Measurements from ENCODE around the gene ZNF580.

DNA sequence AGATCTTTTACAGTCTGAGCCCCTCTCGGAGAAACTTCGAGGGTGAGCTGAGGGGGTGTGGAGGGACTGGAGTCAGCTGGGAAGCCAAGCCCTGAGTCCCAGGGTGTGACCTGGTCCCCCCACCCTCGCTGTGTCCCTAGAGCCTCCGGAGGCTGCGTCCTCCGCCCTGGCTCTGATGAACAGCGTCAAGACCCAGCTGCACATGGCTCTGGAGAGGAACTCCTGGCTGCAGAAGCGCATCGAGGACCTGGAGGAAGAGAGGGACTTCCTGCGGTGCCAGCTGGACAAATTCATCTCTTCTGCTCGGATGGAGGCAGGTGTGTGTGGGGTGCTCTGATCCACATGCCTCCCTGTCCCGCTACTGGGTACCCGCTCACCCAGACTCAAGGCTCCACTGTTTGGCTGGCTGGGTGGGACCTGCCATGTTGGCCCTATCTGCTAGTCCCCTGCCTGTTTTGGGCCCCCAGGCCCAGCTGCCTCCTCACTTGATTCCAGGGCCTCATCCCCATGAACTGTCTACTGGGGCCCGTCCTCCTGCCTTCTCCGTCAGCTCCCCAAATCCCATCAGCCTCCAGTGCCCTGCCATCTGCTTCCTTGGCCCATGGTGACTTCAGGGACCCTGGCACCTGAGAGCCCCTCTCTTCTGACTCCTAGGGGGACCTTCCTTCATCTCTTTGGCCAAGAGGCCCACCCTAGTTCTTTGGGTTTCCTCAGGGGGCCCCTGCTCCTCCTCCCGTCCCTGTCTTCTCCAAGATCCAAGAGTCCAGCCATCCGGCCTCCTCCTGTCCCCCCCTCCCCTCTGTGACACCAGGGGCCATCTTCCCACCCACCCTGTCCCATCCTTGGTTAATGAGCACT is 8.7 kb downstream of the ZNF580 start:
- no peak for TF ChIP-seq JUND (IDR thresholded peaks at IDR 0.05; ENCODE audit: low read depth, low read length)
- TF ChIP-seq, protein P1, sequence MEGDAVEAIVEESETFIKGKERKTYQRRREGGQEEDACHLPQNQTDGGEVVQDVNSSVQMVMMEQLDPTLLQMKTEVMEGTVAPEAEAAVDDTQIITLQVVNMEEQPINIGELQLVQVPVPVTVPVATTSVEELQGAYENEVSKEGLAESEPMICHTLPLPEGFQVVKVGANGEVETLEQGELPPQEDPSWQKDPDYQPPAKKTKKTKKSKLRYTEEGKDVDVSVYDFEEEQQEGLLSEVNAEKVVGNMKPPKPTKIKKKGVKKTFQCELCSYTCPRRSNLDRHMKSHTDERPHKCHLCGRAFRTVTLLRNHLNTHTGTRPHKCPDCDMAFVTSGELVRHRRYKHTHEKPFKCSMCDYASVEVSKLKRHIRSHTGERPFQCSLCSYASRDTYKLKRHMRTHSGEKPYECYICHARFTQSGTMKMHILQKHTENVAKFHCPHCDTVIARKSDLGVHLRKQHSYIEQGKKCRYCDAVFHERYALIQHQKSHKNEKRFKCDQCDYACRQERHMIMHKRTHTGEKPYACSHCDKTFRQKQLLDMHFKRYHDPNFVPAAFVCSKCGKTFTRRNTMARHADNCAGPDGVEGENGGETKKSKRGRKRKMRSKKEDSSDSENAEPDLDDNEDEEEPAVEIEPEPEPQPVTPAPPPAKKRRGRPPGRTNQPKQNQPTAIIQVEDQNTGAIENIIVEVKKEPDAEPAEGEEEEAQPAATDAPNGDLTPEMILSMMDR (IDR thresholded peaks at IDR 0.05 in 2 of 3, conservative IDR thresholded peaks at IDR 0.05 in 1 of 3; ENCODE audit: control insufficient read depth in 2 of 3, extremely low read depth in 1 of 3, insufficient read depth in 1 of 3, low read depth in 3 of 3, low read length in 3 of 3): no peak
- no peak for TF ChIP-seq GATAD2B (conservative IDR thresholded peaks at IDR 0.05; ENCODE audit: low read depth)
- TF ChIP-seq MXI1 (IDR thresholded peaks at IDR 0.05; ENCODE audit: low read depth, low read length): no peak
